ENCODE results near the gene SRPK2. TPM values are rescaled to one million over a fixed set of nuclear protein-coding genes. Genes with fewer than 3 reads are reported as not detected.

SRPK2 gene
- total RNA-seq, 2 donors from 2014 or later = 60.3 to 76.2 TPM

DNA sequence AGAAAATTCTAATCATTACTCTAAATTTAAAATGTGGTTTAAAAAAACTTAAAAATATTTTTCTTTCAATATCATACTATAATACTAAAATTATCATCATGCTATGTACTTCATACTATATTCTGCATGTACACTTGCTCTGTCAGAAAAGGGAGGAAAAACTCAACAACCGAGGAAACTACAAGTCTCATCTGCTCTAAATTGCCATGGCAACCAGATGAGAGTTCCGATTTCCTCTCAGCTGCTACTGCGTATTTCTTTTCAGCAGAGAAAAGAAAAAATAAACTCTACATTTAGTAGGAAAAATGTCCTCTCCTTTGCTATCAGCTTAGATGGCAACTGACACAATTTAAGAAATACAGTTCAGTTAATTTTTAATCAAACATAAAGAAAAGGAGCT, 178.9 kb downstream of the SRPK2 start:
- WGBS, 2 experiments (ENCODE audit: insufficient coverage in 1 of 2, insufficient read length in 1 of 2) = 75 to 94% methylated on average over 2 to 3 of the region's 3 CpGs
- no peak overlapping the region for H3K4me3 ChIP-seq (ENCODE audit: low read length)
- no peaks in the 10 kb centered on the region for H3K36me3 ChIP-seq (ENCODE audit: control insufficient read depth, insufficient read depth, low read length)
- H3K27ac Mint-ChIP-seq = no peak overlapping the region
- no peak overlapping the region for H3K27ac ChIP-seq (ENCODE audit: low read depth, low read length)
- no peaks in the 10 kb centered on the region for H3K4me1 ChIP-seq (ENCODE audit: control insufficient read depth, insufficient read depth, low read length)
- H3K9me3 Mint-ChIP-seq = peaks cover 2% of the 10 kb centered on the region
- no peak for DNase-seq
- peaks cover 13% of the 10 kb centered on the region for H3K4me1 Mint-ChIP-seq
- no peak for TF ChIP-seq CTCF (conservative IDR thresholded peaks at IDR 0.05)
- no peaks in the 10 kb centered on the region for H3K27me3 ChIP-seq (ENCODE audit: control insufficient read depth, insufficient read depth, low read length, poor library complexity, severe bottlenecking)
- H3K9ac ChIP-seq (ENCODE audit: extremely low read depth, low read length, poor library complexity, severe bottlenecking) = no peak overlapping the region
- H3K27me3 Mint-ChIP-seq (ENCODE audit: insufficient read depth) = no peaks in the 10 kb centered on the region
- H3K4me3 Mint-ChIP-seq = no peak overlapping the region
- no peaks in the 10 kb centered on the region for H3K36me3 Mint-ChIP-seq (ENCODE audit: low read depth)
- H3K9me3 ChIP-seq (ENCODE audit: control insufficient read depth, low read length) = peaks cover 8% of the 10 kb centered on the region

- Histone ChIP-seq H3K36me3 (ENCODE audit: control insufficient read depth, insufficient read depth, low read length) (no peaks in the 10 kb centered on the region), H3K9ac (ENCODE audit: extremely low read depth, low read length, poor library complexity, severe bottlenecking) (no peak overlapping the region), H3K4me3 (ENCODE audit: low read length) (no peak overlapping the region), H3K27ac (ENCODE audit: low read depth, low read length) (no peak overlapping the region), H3K27me3 (ENCODE audit: control insufficient read depth, insufficient read depth, low read length, poor library complexity, severe bottlenecking) (no peaks in the 10 kb centered on the region), H3K9me3 (ENCODE audit: control insufficient read depth, low read length) (peaks cover 8% of the 10 kb centered on the region), H3K4me1 (ENCODE audit: control insufficient read depth, insufficient read depth, low read length) (no peaks in the 10 kb centered on the region)
- no peak for TF ChIP-seq CTCF (conservative IDR thresholded peaks at IDR 0.05)
- H3K27ac Mint-ChIP-seq = no peak overlapping the region
- peaks cover 2% of the 10 kb centered on the region for H3K9me3 Mint-ChIP-seq
- no peak for DNase-seq
- H3K27me3 Mint-ChIP-seq (ENCODE audit: insufficient read depth) = no peaks in the 10 kb centered on the region
- H3K4me3 Mint-ChIP-seq = no peak overlapping the region
- H3K36me3 Mint-ChIP-seq (ENCODE audit: low read depth) = no peaks in the 10 kb centered on the region
- 93 to 95% methylated on average over 1 of the region's 1 CpG for WGBS, 2 experiments (ENCODE audit: insufficient coverage in 1 of 2, insufficient read length in 1 of 2)
- peaks cover 13% of the 10 kb centered on the region for H3K4me1 Mint-ChIP-seq
These were observed 179.3 kb downstream of the SRPK2 start for GRCh38 chr7:105209433-105209832.

DNA sequence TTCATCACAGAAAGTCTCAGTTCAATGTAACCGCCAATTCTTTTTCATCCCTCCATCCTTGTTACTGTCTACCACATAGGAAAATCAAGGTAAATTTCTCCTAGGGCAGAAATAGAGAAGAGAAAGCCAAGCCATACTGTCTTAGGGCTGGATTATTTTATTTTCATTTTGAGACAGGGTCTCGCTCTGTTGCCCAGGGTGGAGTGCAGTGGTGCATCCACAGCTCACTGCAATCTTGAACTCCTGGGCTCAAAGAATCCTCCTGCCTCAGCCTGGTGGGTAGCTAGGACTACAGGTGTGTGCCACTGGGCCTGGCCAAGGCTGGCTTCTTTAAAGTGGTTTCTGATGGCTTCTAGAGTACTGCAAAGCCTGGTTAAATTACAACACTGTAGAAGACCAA, 181.7 kb downstream of the SRPK2 start:
- 83 to 94% methylated on average over 1 to 2 of the region's 2 CpGs for WGBS, 2 experiments (ENCODE audit: insufficient coverage in 1 of 2, insufficient read length in 1 of 2)
- H3K27ac Mint-ChIP-seq = peak overlapping the region; percentile 48
- H3K4me1 ChIP-seq (ENCODE audit: control insufficient read depth, insufficient read depth, low read length) = no peaks in the 10 kb centered on the region
- H3K27me3 Mint-ChIP-seq (ENCODE audit: insufficient read depth) = no peaks in the 10 kb centered on the region
- peaks cover 6% of the 10 kb centered on the region for H3K9me3 ChIP-seq (ENCODE audit: control insufficient read depth, low read length)
- no peak overlapping the region for H3K9ac ChIP-seq (ENCODE audit: extremely low read depth, low read length, poor library complexity, severe bottlenecking)
- no peaks in the 10 kb centered on the region for H3K27me3 ChIP-seq (ENCODE audit: control insufficient read depth, insufficient read depth, low read length, poor library complexity, severe bottlenecking)
- H3K36me3 ChIP-seq (ENCODE audit: control insufficient read depth, insufficient read depth, low read length) = no peaks in the 10 kb centered on the region
- peaks cover 2% of the 10 kb centered on the region for H3K9me3 Mint-ChIP-seq
- DNase-seq = no peak
- peaks cover 13% of the 10 kb centered on the region for H3K4me1 Mint-ChIP-seq
- no peak overlapping the region for H3K27ac ChIP-seq (ENCODE audit: low read depth, low read length)
- no peak for TF ChIP-seq CTCF (conservative IDR thresholded peaks at IDR 0.05)
- H3K36me3 Mint-ChIP-seq (ENCODE audit: low read depth) = no peaks in the 10 kb centered on the region
- no peak overlapping the region for H3K4me3 ChIP-seq (ENCODE audit: low read length)
- no peak overlapping the region for H3K4me3 Mint-ChIP-seq
